GM13977 (cell line): ENCODE measurements around the gene NKX2-3.

Experiments used
- DNase-seq: peaks from one replicate; pipeline ENCODE4 v3.0.0; 2012; ENCODE audit warnings: low spot score
- CTCF ChIP-seq: IDR thresholded peaks from 2 replicates; pipeline ENCODE4 v1.5.1; 2012; ENCODE audit warnings: mild to moderate bottlenecking, control low read depth; ENCODE audit not compliant: insufficient read depth; ENCODE audit errors: extremely low read depth, missing control alignments
- in situ Hi-C: fragments of 300-500 bp; cut with MboI; formaldehyde crosslinking; loops from one replicate; pipeline ENCODE4 v1.12.0; 2022; ENCODE audit warnings: low sequenced_read_pairs, low pct_unique_long_range_greater_than_20kb, mixed read lengths, inconsistent platforms; ENCODE audit not compliant: unreplicated experiment

The NKX2-3 gene

GRCh38 chr10:99531026-99531695 lies 1.6 kb upstream of the NKX2-3 start:
- no peak for TF ChIP-seq CTCF
- no peak for DNase-seq
- in situ Hi-C loops: loop anchor here (25.0 kb wide), 1 partner anchor 1606 kb away; the partner anchor contains the start of gene TLX1

GRCh38 chr10:99531696-99532593 lies 797 bp upstream of the NKX2-3 start:
- no peak for DNase-seq
- no peak for TF ChIP-seq CTCF
- in situ Hi-C loops: loop anchor here (25.0 kb wide), 1 partner anchor 1605 kb away; the partner anchor contains the start of gene TLX1

GRCh38 chr10:99533496-99534449 lies 1.0 kb downstream of the NKX2-3 start:
- in situ Hi-C loops: loop anchor here (25.0 kb wide), 1 partner anchor 1604 kb away; the partner anchor contains the start of gene TLX1
- no peak for DNase-seq
- TF ChIP-seq CTCF: no peak

GRCh38 chr10:99534450-99534938 lies 1.8 kb downstream of the NKX2-3 start:
- DNase-seq: no peak
- no peak for TF ChIP-seq CTCF
- in situ Hi-C loops: loop anchor here (25.0 kb wide), 1 partner anchor 1603 kb away; the partner anchor contains the start of gene TLX1

GRCh38 chr10:99534939-99535763 lies 2.4 kb downstream of the NKX2-3 start:
- peak; percentile 54 for DNase-seq
- TF ChIP-seq CTCF: no peak
- in situ Hi-C loops: loop anchor here (25.0 kb wide), 1 partner anchor 1602 kb away; the partner anchor contains the start of gene TLX1
